Mesenteric fat pad (tissue), 1 donor: ENCODE results near the gene GBX1. TPM values are rescaled to one million over a fixed set of nuclear protein-coding genes. Genes with fewer than 3 reads are reported as not detected.

Experiments
- DNase-seq: peaks from one replicate; pipeline ENCODE4 v3.0.0-alpha.2; 2020; ENCODE audit warnings: low spot score
- long read RNA-seq: library from polyadenylated mRNA; unstranded; transcript quantifications from one replicate; pipeline ENCODE4 v2.0.0, GENCODE V29; 2020
- total RNA-seq: library from RNA; stranded (reverse); fragmentation: NEBNext Ultra II Directional; extraction: Animal tissue kit (Norgen Biotek cat#: 25700); gene quantifications from one replicate; pipeline ENCODE4 v1.2.1, GENCODE V29; 2021
- donor health status: DM: yes; HTN: yes; CAD: no.

The GBX1 gene
- not detected for total RNA-seq
- long read RNA-seq, result 0 reads

DNA sequence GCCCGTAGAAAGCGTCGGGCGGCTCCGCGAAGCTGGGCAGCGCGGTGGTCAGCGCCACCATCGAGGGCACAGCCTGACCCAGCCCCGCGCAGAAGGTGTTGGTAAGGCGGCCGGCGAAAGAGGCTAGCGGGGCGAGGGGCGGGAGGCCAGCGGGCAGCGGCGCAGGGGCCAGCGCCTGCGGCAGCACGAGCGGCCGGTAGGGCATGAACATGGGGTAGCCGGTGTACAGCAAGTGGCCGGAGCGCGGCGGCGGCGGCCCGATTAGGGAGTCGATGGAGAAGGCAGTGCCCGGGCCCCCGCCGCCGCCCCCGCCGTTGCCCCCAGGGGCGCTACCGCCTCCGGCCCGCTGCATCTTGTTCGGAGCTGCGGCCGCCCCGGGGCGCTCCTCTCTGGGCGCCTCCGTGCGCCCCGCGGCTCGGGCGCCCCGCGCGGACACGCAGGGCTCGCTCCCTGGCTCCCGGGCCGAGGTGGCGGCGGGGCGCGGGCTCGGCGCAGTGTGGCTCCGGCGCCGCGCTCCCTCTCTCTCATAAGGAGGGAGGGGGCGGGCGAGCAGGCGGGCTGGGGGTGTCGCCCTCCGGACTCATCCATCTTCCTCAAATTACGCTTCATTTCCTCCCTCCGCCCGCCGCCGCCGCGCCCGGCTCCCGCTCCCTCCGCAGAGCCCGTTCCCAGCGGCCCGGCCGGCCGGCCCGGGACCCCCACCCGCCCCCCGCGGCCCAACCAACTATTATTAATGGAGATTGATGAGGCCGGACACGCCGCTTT, at the start of gene GBX1:
Gene GBX1, minus strand, starts transcription at position 498 of the 765 bp plus-strand sequence. Its CDS starts 146 bp downstream, at position 352.
- DNase-seq, result no peak

DNA sequence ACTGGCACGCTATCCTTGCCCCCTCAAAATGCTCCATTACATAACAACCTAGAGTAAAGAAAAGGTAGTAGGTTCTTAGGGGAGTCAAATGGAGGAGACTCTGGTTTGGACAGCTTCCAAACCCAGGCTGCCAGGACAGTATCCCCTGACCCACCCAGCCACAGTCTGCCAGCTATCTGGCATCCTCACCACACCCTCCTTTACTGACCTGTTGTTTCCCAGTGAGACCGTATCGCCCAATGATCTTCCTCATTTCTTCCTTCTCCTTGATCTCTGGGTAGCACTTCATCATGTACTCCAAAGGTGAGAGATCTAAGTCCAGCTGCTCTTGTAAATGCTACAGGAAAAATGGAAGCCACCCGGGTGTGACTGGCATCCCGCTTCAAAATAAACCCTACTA, 47.9 kb upstream of the GBX1 start:
- no peak for DNase-seq

DNA sequence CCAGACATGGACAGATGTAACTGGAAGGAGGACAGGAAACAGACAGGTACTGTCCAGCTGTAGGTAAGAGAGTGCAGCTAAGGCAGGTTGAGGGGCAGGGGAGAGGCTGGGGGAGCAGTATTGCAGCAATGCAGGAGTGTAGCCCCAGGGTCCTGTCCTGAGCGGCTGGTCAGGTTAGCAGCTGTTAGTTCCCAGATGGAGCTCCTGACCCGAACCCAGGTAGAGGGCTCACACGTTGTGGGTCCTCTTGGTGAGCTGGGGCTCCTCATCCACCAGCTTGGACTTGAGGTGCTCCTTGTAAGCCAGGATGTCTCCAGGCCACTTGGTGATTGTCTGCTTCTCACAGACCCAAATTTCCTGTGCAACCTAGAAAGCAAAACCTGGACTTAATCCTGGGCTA, 46.3 kb upstream of the GBX1 start:
- no peak for DNase-seq

DNA sequence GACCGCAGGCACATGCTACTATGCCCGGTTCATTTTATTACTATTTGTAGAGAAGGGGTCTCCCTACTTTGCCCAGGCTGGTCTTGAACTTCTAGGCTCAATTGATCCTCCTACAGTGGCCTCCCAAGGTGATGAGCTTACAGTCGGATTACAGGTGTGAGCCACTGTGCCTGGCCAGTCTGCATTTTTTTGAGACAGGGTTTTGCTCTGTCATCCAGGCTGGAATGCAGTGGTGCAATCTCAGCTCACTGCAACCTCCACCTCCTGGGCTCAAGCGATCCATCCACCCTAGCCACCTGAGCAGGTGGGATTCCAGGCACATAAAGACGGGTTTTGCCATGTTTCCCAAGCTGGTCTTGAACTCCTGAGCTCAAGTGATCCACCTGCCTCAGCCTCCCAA, 45.1 kb upstream of the GBX1 start:
- no peak for DNase-seq

DNA sequence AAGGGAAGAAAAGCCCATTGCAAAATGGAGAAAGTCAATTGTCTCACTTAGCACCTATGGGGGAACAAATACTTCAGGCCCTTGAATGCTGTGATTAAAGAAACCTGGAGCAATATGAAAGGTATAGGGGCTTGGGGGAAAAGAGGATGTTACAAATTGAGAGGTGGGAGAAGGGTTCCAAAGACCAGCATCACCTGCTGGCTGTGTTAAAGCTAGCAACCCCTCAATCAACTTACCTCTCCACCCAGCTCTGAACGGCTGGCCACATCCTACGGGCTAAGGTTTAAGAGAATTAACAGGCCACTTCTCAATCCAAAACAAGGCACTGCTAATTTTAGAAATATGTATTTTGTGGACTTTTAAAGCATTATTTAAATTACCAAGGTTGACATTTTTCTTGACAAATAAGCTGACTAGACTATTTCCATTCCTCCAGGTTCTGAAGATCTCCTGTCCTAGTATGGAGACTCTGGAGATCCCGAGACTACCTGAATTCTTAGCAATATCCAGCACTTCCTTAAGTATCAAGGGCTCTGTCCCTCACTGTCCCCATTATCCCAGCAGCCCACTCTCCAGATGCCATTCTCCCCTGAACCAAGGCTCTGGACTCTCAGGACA, 43.8 kb upstream of the GBX1 start:
- DNase-seq, result no peak

DNA sequence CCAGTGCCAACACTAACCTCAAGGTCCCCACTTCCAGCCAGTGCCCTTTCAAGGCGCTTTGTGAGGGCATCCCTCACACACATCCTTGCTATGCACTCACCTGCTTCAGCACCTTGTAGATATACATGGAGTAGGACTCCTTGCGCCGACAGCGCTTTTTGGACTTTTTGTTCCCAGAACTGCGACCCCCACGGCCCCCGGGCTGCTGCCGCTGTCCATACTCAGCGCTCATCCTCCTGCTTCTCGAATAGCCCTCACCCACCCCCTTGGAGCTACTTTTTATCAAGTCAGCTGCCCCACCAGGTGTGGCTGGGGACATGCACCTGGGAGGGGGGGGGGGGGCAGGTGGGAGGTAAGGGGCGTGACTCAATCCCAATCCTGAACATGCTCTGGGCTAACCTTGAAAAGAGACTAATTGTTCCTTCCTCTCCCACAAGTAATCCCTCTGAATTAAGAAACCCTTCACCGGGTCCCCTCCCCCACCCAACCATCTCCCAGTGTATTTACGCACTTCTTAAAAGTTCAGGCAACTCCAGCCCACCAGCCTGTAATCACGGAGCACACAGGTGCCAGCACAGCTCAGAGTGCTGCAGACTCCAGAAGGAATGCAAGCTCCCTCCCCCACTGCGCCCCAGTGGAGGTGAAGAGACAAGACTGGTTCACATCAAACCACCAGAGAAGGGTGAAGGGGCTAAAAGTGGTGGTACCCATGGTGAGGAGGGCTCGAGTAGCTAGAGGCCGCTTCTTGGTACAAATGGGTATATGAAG, 42.8 kb upstream of the GBX1 start, which contains the start of gene H2BK1:
Gene H2BK1, minus strand, starts transcription at position 402 of the 768 bp plus-strand sequence. Its CDS starts 170 bp downstream, at position 232.
- no peak for DNase-seq

DNA sequence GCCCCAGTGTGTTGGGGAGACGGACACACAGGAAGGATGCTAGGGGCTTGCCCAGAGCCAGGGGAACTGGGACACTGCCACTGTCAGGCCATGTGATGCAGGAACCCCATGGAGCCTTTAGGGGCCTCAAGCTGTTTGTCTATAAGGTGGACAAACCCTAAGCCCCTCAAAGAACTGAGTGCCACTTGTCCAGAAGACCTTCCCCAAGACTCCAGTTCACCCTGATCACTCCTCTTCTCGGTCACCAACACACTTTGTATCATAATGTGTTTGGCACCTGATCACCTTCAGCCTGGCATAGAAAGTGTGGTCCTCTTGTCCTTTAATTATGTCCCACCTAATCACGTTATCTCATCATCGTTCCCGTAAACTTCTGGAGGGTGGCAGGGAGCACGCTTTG, 42.1 kb upstream of the GBX1 start:
- DNase-seq, result no peak

DNA sequence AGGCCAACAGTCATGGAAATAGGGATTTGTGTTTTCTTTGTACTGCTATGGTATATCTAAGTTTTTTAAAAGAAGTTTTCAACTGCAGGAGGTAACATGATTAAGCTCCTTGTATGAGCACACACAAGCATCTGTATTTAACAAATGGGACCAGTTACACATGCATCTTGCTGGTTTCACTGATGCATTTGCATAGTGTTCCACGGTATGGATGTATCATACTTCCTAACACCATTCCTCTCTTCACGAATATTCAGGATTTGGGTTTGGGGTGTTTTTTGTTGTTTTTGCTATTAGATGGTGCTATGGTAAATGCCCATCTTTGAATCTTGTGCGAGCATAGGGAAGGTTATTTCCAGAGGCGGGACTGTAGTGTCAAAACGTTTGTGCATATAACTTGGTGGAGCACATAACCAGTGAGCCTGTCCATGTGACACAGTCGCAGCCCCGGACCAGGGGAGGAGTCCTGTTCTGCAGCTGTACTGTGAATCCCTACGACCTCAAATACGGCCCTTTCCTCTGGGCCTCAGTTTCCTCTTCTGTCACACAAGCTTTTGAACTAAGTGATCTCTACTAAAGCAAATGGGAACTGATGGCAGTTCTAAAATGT, 40.9 kb upstream of the GBX1 start:
- no peak for DNase-seq

DNA sequence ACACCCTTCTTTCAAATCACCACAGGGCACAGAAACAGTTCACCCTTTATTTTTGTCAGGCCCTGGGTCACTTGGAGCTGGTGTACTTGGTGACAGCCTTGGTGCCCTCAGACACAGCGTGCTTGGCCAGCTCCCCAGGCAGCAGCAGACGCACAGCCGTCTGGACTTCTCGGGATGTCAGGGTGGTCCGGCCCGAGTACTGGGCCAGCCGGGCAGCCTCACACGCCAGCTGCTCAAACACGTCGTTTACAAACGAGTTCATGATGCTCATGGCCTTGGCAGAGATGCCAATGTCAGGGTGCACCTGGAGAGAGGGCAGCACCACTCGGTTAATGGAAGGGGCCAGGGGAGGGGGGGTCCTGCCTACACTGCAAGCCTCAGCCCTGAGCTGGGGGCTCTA, 40.3 kb upstream of the GBX1 start:
- DNase-seq, result no peak

DNA sequence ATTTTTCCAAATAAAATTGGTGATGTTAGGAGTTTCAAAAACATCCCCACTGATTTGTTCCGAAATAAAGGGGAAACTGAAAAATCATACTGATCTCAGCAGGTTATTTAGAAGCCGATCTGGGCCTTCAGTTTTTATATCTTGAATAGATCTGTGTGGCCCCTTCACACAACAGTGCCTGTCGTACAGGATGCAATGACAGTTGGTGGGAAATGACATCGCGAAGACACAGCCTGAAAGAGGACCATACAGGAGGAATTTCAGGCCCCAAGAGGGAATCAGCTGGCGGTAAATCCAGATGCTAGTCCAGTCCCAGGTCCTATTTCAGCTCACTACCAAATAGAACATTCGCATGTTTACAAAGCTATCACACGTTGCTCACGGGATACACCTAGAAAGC, 39.8 kb upstream of the GBX1 start:
- no peak for DNase-seq

DNA sequence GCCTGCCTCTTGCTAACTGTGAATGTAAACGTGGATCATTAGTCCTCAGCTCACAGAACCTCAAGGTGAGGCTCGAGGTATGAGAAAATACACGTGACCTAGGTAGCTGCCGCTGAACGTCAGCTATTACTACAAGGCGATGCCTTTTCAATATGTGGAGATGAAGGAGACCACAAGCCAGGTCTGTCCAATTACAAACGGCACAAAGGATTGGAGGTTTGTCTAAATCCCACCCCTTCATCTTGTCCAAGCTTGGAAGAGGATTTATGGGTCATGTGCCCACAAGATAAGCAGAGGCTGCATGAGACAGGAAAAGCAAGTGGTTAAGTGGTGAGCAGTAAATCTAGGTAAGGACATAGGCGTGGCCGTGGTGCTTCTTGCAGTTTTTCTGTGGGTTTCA, 39.4 kb upstream of the GBX1 start:
- no peak for DNase-seq

DNA sequence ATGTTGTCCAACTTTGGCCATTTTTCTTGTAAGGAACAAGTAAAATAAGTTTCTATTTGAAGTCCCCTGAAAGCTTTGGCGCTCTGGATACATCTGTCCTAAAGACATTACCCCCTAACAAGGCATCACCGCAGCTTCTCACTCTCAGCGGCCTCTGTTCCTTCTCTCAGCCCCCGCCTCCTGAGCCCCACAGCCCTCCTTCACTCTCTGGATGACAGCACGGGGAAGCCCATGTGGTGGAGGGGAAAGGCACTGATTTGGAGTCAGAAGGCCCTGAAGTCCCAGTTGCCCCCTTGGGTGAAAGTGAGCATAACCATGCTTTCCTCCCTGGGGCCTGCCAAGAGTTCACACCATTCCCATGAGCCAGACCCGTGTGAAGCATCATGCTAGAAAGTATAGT, 38.2 kb upstream of the GBX1 start:
- DNase-seq, result no peak

DNA sequence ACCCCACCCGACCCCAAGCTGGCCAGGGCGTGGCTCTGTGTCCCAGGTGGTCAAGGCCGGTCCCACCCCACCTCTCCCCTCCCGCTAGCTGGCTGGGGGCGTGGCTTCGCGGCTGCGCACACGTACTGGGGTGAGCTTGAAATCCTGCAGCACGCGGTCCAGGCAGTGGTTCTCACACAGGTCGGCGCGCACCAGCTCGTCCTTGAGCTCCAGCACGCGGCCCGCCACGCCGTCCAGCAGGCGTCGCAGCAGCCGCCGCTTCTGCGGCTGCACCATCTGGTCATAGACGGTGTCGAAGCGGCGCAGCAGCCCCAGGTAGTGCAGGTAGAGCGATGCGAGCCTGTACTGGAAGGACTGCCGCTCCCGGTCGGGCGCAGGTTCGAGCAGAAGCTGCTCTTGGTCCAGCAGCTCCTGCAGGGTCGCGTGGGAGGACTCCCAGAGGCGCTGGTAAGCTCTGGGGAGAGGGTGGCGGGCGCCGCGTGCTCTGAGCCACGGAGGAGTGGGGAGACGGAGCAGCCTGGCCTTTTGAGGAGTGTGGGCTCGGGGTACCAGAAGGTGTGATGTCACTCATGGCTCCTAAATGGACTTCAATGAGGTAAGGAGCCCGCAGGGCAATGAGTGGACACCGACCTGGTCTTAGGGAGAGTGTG, 37.0 kb upstream of the GBX1 start:
- no peak for DNase-seq

DNA sequence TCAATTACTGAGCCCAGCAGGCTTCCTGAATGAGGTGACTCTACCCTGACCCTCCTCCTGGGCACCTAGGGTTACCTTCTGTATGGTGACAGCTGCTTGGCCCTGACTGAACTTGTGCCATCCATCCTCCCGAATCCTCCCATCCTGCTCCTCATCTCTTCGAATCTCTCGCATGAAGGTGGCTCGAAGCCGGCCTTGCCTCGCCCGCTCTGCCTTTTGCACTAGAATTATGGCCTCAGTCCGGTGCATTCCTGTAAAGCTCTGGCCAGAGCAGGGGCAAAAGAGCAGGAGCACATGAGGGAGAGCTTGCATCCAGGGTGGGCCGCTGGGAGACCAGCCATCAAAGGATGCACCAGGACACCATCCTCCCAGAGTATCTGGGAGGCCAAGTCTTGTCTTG, 35.3 kb upstream of the GBX1 start:
- DNase-seq, result no peak

DNA sequence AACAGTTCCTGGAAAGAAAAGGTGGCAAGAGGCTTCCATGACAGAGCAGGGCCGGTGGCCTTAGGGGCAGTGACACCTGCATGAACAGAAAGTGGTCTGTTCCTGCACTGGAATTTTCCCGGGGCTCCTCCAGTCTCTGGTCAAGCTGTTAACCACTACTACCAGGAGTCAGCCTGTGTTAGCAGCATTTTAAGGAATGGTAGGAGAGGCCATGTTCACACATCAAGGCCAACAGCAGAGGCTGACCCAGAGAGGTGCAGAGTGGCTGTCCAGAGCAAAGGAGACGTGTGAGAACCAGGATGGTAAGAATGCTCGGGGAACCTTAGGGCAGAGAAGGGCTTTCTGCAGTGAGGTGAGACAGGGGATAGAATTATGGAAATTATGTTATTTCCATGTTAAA, 34.3 kb upstream of the GBX1 start:
- DNase-seq, result no peak

DNA sequence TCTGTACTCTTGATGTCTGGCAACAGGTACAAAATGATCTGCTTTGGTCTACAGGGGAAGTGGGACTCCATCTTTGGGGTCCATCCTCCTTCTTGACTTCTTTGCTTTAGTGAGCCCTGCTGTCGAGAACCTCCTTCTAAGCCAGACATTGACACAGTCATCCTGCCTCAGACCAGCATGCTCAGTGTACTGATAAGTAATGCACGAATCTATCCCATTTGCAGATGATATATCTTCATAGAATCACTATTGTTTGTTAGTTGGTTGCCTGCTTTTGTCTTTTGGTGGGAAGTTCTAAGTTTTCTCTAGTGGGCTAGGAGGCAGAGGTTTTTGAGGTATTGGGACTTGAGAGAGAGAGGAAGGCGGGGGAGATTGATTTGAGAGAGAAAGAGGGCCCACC, 33.9 kb upstream of the GBX1 start:
- no peak for DNase-seq

DNA sequence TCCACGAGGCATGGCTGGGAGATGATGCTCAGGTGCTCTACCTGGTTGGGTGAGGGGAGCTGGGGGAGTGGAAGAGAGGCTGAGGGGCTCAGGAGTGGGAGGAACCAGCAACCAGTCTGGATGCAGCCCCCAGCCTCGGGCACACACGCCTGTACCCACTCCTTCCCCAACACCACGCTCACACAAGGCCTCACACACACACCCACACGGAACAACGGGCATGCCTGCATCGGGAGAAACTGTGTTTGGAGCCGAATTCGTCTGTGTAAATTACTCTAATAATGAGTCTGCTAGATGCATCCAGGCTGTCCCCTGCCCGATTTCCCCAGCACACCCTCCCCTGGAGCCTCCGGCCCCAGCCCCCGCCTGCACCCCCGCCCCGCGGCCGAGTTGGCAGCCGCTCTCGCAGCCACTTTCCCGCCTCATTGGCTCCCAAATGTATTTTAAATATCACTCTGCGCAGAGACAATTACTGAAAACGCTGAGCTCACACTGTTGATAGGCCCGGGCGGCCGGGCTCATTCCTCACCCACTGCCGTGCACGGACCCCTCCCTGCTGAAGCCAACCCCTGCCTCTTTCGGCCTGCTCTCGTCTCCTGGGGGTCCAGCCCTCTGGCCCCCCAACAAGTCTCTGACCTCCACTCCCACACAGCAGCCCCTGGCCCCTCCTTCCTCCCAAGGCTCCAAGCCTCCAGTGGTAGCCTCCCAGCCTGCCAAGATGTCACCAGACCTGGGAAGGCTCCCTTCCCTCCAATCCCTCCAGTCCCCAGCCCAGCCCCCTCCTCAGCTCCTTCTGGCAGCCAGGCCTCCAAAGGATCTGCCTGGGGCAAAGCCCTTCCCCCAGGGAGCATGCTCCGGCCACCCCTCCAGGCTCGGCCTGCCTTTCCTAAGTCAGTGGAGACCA, 31.7 kb upstream of the GBX1 start:
- DNase-seq, result no peak

DNA sequence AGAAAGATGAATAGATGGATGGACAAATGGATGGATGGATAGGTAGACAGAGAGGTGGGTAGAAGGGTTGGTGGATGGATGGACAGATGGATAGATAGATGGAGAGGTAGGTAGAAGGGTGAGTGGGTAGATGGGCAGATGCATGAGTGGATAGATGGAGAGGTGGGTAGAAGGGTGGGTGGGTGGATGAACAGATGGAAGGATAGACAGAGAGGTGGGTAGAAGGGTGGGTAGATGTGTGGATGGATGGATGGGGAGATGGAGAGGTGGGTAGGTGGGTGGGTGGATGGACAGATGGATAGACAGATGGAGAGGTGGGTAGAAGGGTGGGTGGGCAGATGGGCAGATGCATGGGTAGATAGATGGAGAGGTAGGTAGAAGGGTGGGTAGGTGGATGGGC, 30.4 kb upstream of the GBX1 start:
- no peak for DNase-seq

DNA sequence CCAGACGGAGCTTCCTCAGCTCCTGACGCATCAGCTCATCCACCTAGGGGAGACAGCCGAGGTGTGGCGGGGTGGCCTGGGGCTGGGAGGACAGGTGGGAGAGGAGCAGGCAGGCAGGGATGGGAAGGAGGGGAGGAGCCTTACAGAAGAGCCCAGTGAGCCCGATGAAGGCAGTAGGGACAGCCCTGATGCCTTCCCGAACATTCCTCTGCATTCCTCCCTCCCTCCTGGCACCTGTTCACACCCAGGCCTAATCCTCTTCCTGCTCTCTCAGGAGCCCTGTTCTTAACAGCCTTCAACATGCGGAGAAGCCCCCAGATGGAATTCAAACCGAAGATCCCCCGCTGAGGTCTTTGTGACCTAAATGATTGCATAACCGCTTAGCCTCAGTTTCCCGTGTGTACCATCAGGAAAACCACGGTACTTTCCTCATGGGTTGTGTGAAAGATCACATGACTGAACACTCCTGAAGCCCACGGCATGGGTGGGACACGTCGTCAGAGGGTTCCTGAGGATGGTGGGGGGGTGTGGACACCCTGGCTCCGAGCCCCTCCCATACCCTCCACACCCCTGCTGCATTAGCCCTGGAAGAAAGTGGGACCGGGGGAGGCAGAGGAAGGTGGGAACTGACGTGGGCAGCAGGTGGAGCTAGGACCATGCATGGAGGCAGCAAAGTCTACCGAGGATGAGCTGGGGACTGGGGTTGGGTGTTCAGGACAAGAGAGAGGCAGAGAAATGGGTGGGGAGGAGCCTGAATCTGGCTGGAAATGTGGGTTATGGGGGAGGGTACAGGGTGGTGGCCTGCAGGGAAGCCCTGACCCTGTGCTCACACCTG, 28.3 kb upstream of the GBX1 start:
- DNase-seq, result no peak
